H1 (cell line): ENCODE data around the gene RRP12. TPM values are rescaled to one million over a fixed set of nuclear protein-coding genes. Genes with fewer than 3 reads are reported as not detected.

Experiments used
- CTCF ChIA-PET: fragments of 300-600 bp; sonication (Branson Sonifier 250); formaldehyde crosslinking; loops from one replicate; lab custom pipeline; 2021; ENCODE audit not compliant: partially characterized antibody; lab: Charles Lee
- POLR2A ChIA-PET: fragments of 300-600 bp; sonication (Branson Sonifier 250); formaldehyde crosslinking; loops from one replicate; lab custom pipeline; 2021; ENCODE audit warnings: inconsistent platforms; ENCODE audit not compliant: partially characterized antibody; lab: Charles Lee
- DNase-seq, 2 experiments: peaks; one replicate each; pipeline versions ENCODE4 v3.0.0 to v3.0.0-alpha.2; 2010 to 2022; ENCODE audit warnings: low spot score in 2 of 2, low read depth in 1 of 2, mixed read lengths in 1 of 2
- FAIRE-seq: peaks from 2 replicates; lab custom pipeline; 2011; peaks lifted over from hg19 to GRCh38; lab: Jason Lieb, UNC
- H2AFZ ChIP-seq: 2 replicates; pipeline ENCODE4 v1.8.1; 2012; ENCODE audit warnings: low read length, inconsistent platforms
- H2AK5ac ChIP-seq: 2 replicates; pipeline ENCODE4 v1.6.1; 2013; ENCODE audit warnings: low read depth, low read length
- H2BK120ac ChIP-seq: replicated peaks from 2 replicates; pipeline ENCODE3; 2013; ENCODE audit warnings: low read depth, low read length, inconsistent platforms
- H2BK12ac ChIP-seq: 2 replicates; pipeline ENCODE4 v1.6.1; 2013; ENCODE audit warnings: low read depth, low read length
- H2BK15ac ChIP-seq: 2 replicates; pipeline ENCODE4 v1.6.1; 2013; ENCODE audit warnings: low read length
- H2BK20ac ChIP-seq: 2 replicates; pipeline ENCODE4 v1.6.1; 2013; ENCODE audit warnings: low read length
- H2BK5ac ChIP-seq: 2 replicates; pipeline ENCODE4 v1.6.1; 2013; ENCODE audit warnings: low read depth, low read length
- H3K14ac ChIP-seq: 2 replicates; pipeline ENCODE4 v1.6.1; 2013; ENCODE audit warnings: inconsistent platforms; ENCODE audit not compliant: insufficient read length
- H3K18ac ChIP-seq: 2 replicates; pipeline ENCODE4 v1.6.1; 2013; ENCODE audit warnings: low read length; ENCODE audit errors: extremely low read depth
- H3K23ac ChIP-seq: 2 replicates; pipeline ENCODE4 v1.6.1; 2013; ENCODE audit warnings: inconsistent platforms; ENCODE audit not compliant: insufficient read length
- H3K23me2 ChIP-seq: 2 replicates; pipeline ENCODE4 v1.6.1; 2013; ENCODE audit warnings: low read depth, low read length
- H3K27ac ChIP-seq: 2 replicates; pipeline ENCODE4 v1.6.1; 2011; ENCODE audit warnings: low read depth, low read length, inconsistent platforms
- H3K27me3 ChIP-seq, 4 experiments: replicated peaks in 1 of 4; 1 replicate in 1 of 4; 2 replicates in 3 of 4; pipeline versions ENCODE4 v1.6.1 to v1.8.1; 2011 to 2013; ENCODE audit warnings: low read length in 3 of 4, mild to moderate bottlenecking in 3 of 4, inconsistent platforms in 2 of 4, mixed read lengths in 2 of 4, moderate library complexity in 1 of 4; ENCODE audit not compliant: control insufficient read depth in 3 of 4, insufficient read depth in 3 of 4; ENCODE audit errors: extremely low read depth in 1 of 4
- H3K36me3 ChIP-seq, 4 experiments: 2 replicates each; pipeline versions ENCODE4 v1.6.1 to v1.8.1; 2011 to 2013; ENCODE audit warnings: mild to moderate bottlenecking in 4 of 4, low read length in 3 of 4, moderate library complexity in 2 of 4, control low read depth in 1 of 4, inconsistent platforms in 1 of 4; ENCODE audit not compliant: insufficient read depth in 4 of 4, control insufficient read depth in 2 of 4
- H3K4ac ChIP-seq: replicated peaks from 2 replicates; pipeline ENCODE3; 2013; ENCODE audit warnings: low read length, low read depth, mixed read lengths, inconsistent platforms; ENCODE audit not compliant: insufficient read length
- H3K4me1 ChIP-seq, 4 experiments: replicated peaks in 1 of 4; 1 replicate in 1 of 4; 2 replicates in 3 of 4; pipeline versions ENCODE4 v1.6.1 to v1.8.1; 2011 to 2013; ENCODE audit warnings: low read length in 3 of 4, inconsistent platforms in 2 of 4, mixed read lengths in 1 of 4; ENCODE audit not compliant: insufficient read depth in 4 of 4, control insufficient read depth in 3 of 4
- H3K4me2 ChIP-seq, 2 experiments: 2 replicates each; pipeline versions ENCODE4 v1.6.1 to v1.8.1; 2011 to 2013; ENCODE audit warnings: low read depth in 2 of 2, low read length in 2 of 2, control low read depth in 1 of 2, inconsistent platforms in 1 of 2, mild to moderate bottlenecking in 1 of 2; ENCODE audit not compliant: insufficient read depth in 1 of 2
- H3K4me3 ChIP-seq, 4 experiments: fragments of 200-600, 300-600 bp in 1 of 4; sonication (generic), shearing (Covaris generic), sonication (Bioruptor Twin) in 1 of 4; 2 replicates each; pipeline versions ENCODE4 v1.5.1 to v1.8.1; 2011 to 2016; ENCODE audit warnings: low read length in 4 of 4, low read depth in 3 of 4, control low read depth in 2 of 4, inconsistent platforms in 2 of 4, mild to moderate bottlenecking in 2 of 4, mixed read lengths in 1 of 4, moderate library complexity in 1 of 4; ENCODE audit not compliant: insufficient read depth in 2 of 4; ENCODE audit errors: extremely low read depth in 1 of 4
- H3K56ac ChIP-seq: replicated peaks from 2 replicates; pipeline ENCODE3; 2013; ENCODE audit warnings: low read depth, mild to moderate bottlenecking, mixed read lengths, low read length, inconsistent platforms; ENCODE audit not compliant: insufficient read length
- H3K79me1 ChIP-seq: 2 replicates; pipeline ENCODE4 v1.6.1; 2013; ENCODE audit warnings: low read depth, low read length, control low read depth
- H3K79me2 ChIP-seq, 2 experiments: 2 replicates each; pipeline versions ENCODE4 v1.6.1 to v1.8.1; 2012 to 2013; ENCODE audit warnings: low read length in 2 of 2, mild to moderate bottlenecking in 2 of 2, inconsistent platforms in 1 of 2; ENCODE audit not compliant: insufficient read depth in 2 of 2, control insufficient read depth in 1 of 2
- H3K9ac ChIP-seq, 4 experiments: replicated peaks in 1 of 4; 1 replicate in 1 of 4; 2 replicates in 3 of 4; pipeline versions ENCODE4 v1.6.1 to v1.8.1; 2011 to 2013; ENCODE audit warnings: low read depth in 3 of 4, low read length in 3 of 4, control low read depth in 2 of 4, mild to moderate bottlenecking in 2 of 4, moderate library complexity in 2 of 4, inconsistent platforms in 1 of 4; ENCODE audit errors: extremely low read depth in 1 of 4
- H3K9me3 ChIP-seq, 2 experiments: 2 replicates each; pipeline versions ENCODE4 v1.6.1 to v1.8.1; 2012 to 2013; ENCODE audit warnings: mild to moderate bottlenecking in 2 of 2, moderate library complexity in 2 of 2, control low read depth in 1 of 2, inconsistent platforms in 1 of 2, low read depth in 1 of 2, low read length in 1 of 2, mixed read lengths in 1 of 2; ENCODE audit not compliant: insufficient read depth in 2 of 2
- H4K20me1 ChIP-seq, 2 experiments: replicated peaks in 1 of 2; 2 replicates each; pipeline versions ENCODE3 to v1.8.1; 2011 to 2013; ENCODE audit warnings: inconsistent platforms in 2 of 2, low read length in 2 of 2, mild to moderate bottlenecking in 1 of 2; ENCODE audit not compliant: insufficient read depth in 2 of 2, control insufficient read depth in 1 of 2
- H4K5ac ChIP-seq: 2 replicates; pipeline ENCODE4 v1.6.1; 2013; ENCODE audit warnings: low read length, low read depth, mixed read lengths, inconsistent platforms; ENCODE audit not compliant: insufficient read length
- H4K8ac ChIP-seq: 2 replicates; pipeline ENCODE4 v1.8.0; 2013; ENCODE audit warnings: mild to moderate bottlenecking, moderate library complexity, low read length, inconsistent platforms; ENCODE audit not compliant: insufficient read depth; ENCODE audit errors: extremely low read depth
- H4K91ac ChIP-seq: replicated peaks from 2 replicates; pipeline ENCODE3; 2013; ENCODE audit warnings: low read length, mixed read lengths, inconsistent platforms; ENCODE audit not compliant: insufficient read length
- ATF2 ChIP-seq: IDR thresholded peaks from 2 replicates; pipeline ENCODE4 v1.6.1; 2012; ENCODE audit warnings: low read length, inconsistent platforms
- BCL11A ChIP-seq, 2 experiments: IDR thresholded peaks; one replicate each; pipeline ENCODE4 v1.6.1; 2011; ENCODE audit warnings: low read depth in 2 of 2, low read length in 2 of 2, mild to moderate bottlenecking in 2 of 2
- CHD1 ChIP-seq: IDR thresholded peaks from 2 replicates; pipeline ENCODE4 v1.6.1; 2012; ENCODE audit warnings: low read depth, low read length, improper control_type of control experiment
- EZH2 ChIP-seq: fragments of 200-600 bp; sonication (generic); IDR thresholded peaks from 2 replicates; pipeline ENCODE4 v1.7.1; 2012; ENCODE audit warnings: low read depth, mild to moderate bottlenecking, moderate library complexity, low read length, inconsistent platforms; ENCODE audit not compliant: severe bottlenecking
- FOSL1 ChIP-seq: IDR thresholded peaks from 2 replicates; pipeline ENCODE4 v1.6.1; 2011; ENCODE audit warnings: mild to moderate bottlenecking, low read depth, low read length, moderate library complexity; ENCODE audit not compliant: insufficient read depth
- HDAC2 ChIP-seq, 2 experiments: fragments of 300-600 bp in 1 of 2; sonication (generic) in 1 of 2; IDR thresholded peaks; 2 replicates each; pipeline ENCODE4 v1.6.1; 2011 to 2012; ENCODE audit warnings: low read depth in 2 of 2, low read length in 2 of 2, mild to moderate bottlenecking in 2 of 2, moderate library complexity in 2 of 2, borderline replicate concordance in 1 of 2, inconsistent platforms in 1 of 2
- MAFK ChIP-seq: IDR thresholded peaks from 2 replicates; pipeline ENCODE4 v1.6.1; 2012; ENCODE audit warnings: low read depth, mild to moderate bottlenecking, improper control_type of control experiment, low read length
- MAX ChIP-seq: IDR thresholded peaks from 2 replicates; pipeline ENCODE4 v1.6.1; 2012; ENCODE audit warnings: inconsistent platforms
- SAP30 ChIP-seq: fragments of 300-600 bp; sonication (generic); IDR thresholded peaks from 2 replicates; pipeline ENCODE4 v1.7.1; 2012; ENCODE audit warnings: low read length, moderate library complexity, mild to moderate bottlenecking, inconsistent platforms; ENCODE audit not compliant: insufficient read depth, insufficient replicate concordance
- SIX5 ChIP-seq: IDR thresholded peaks from 2 replicates; pipeline ENCODE4 v1.6.1; 2011; ENCODE audit warnings: mild to moderate bottlenecking, low read depth, low read length
- SP1 ChIP-seq: IDR thresholded peaks from 2 replicates; pipeline ENCODE4 v1.6.1; 2011; ENCODE audit warnings: low read depth, low read length
- polyA plus RNA-seq, 7 experiments: library from polyadenylated mRNA; depleted of rRNA in 3 of 7; stranded (reverse) in 5 of 7; unstranded in 2 of 7; fragments of >200 nt in 5 of 7; fragments of 200-250 nt in 2 of 7; gene quantifications; 1 replicate in 5 of 7; 2 replicates in 1 of 7; 4 replicates in 1 of 7; pipeline versions ENCODE4 v1.2.1 to v1.2.3, GENCODE V29; 2011 to 2013; ENCODE audit warnings: missing spikeins in 2 of 7, mixed read lengths in 2 of 7
- total RNA-seq: library from RNA; stranded (reverse); fragmentation: NEBNext Ultra II Directional; extraction: Animal tissue kit (Norgen Biotek cat#: 25700); gene quantifications from 2 replicates; pipeline ENCODE4 v1.2.1, GENCODE V29; 2021

Gene RRP12
- total and polyA plus RNA-seq, 2 of the 8 experiments (the other 6 are each of a cell fraction or from before 2014, with no cell fraction given), result 21.0 to 65.8 TPM

GRCh38 chr10:97404044-97404443 lies 2.9 kb upstream of the RRP12 start:
- H4K20me1 ChIP-seq, result peaks cover 0 to 7% of the 10 kb centered on the region in 2 experiments
- H3K23ac ChIP-seq, result no peak overlapping the region
- H3K23me2 ChIP-seq, result peaks cover 7% of the 10 kb centered on the region
- no peak overlapping the region for H2BK15ac ChIP-seq
- peaks cover 0 to 7% (median 5%) of the 10 kb centered on the region in 4 experiments; a peak in 4 of 7 replicates for H3K4me1 ChIP-seq
- no peak overlapping the region for H3K14ac ChIP-seq
- peaks cover 0 to 10% (median 0%) of the 10 kb centered on the region in 4 experiments; a peak in 1 of 8 replicates for H3K36me3 ChIP-seq
- no peak overlapping the region for H4K5ac ChIP-seq
- ChIA-PET CTCF (interaction anchor here (1.8 to 9.8 kb wide), 4 partner anchors 10 to 57 kb away, joined by 5 to 128 read pairs (median 7); partner anchors contain the start of gene PGAM1), POLR2A (interaction anchor here (1.3 to 4.6 kb wide), 2 partner anchors 17 to 23 kb away, joined by 5 to 31 read pairs; partner anchors contain the start of gene PGAM1)
- H2BK12ac ChIP-seq, result no peak overlapping the region
- no peak overlapping the region for H3K4me2 ChIP-seq
- H2BK120ac ChIP-seq, result no peak overlapping the region
- H3K79me2 ChIP-seq, result peaks cover 0 to 12% of the 10 kb centered on the region in 2 experiments; a peak in 2 of 4 replicates
- H2AK5ac ChIP-seq, result no peak overlapping the region
- no peaks in the 10 kb centered on the region for H3K9me3 ChIP-seq
- H3K56ac ChIP-seq, result no peak overlapping the region
- H2BK20ac ChIP-seq, result no peak overlapping the region
- no peak overlapping the region for H3K18ac ChIP-seq
- H4K8ac ChIP-seq, result no peak overlapping the region
- H3K9ac ChIP-seq, result no peak overlapping the region
- no peak overlapping the region for H2BK5ac ChIP-seq
- no peak overlapping the region for H4K91ac ChIP-seq
- H3K4ac ChIP-seq, result no peak overlapping the region
- H3K4me3 ChIP-seq, result no peak overlapping the region
- H2AFZ ChIP-seq, result no peak overlapping the region
- H3K27me3 ChIP-seq, result no peaks in the 10 kb centered on the region
- H3K27ac ChIP-seq, result no peak overlapping the region
- H3K79me1 ChIP-seq, result peaks cover 4% of the 10 kb centered on the region; the same call in 1 of the 2 replicates
- no peak for FAIRE-seq
- no peak for DNase-seq
- no peak for TF ChIP-seq SIX5
- no peak for TF ChIP-seq ATF2
- no peak for TF ChIP-seq CHD1
- TF ChIP-seq BCL11A (IDR thresholded peaks at IDR 0.05; ENCODE audit: low read depth in 2 of 2, low read length in 2 of 2), result no peak
- TF ChIP-seq MAFK, result no peak
- no peak for TF ChIP-seq FOSL1
- no peak for TF ChIP-seq EZH2
- no peak for TF ChIP-seq SAP30
- TF ChIP-seq SP1, result no peak
- TF ChIP-seq MAX, result no peak
- no peak for TF ChIP-seq HDAC2 (IDR thresholded peaks at IDR 0.05; ENCODE audit: borderline replicate concordance in 1 of 2, low read depth in 2 of 2, low read length in 2 of 2)
